Measurements from ENCODE around the gene SLC36A4.

DNA sequence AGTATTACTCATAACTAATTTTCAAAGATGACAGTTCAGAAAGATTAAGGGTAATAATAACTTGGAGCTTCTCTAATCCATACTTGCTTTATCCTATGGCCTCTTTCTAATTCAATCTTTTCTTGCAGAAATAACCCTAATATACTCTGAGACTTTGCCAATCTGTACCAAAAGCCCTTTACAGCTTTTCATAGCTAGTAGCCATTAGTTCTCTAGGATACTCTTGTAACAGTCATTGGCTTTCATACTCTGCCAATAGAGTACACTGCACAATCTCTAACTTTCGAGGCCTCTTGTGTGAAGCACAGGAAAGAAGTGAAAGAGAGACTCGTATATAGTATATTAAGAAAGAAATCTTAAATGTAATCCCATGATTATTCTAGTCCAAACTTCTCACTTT, 38.1 kb downstream of the SLC36A4 start:
- TF ChIP-seq EZH2phosphoT487 (IDR thresholded peaks at IDR 0.05; ENCODE audit: borderline replicate concordance, low read depth, low read length), result no peak
- TF ChIP-seq, protein P1, sequence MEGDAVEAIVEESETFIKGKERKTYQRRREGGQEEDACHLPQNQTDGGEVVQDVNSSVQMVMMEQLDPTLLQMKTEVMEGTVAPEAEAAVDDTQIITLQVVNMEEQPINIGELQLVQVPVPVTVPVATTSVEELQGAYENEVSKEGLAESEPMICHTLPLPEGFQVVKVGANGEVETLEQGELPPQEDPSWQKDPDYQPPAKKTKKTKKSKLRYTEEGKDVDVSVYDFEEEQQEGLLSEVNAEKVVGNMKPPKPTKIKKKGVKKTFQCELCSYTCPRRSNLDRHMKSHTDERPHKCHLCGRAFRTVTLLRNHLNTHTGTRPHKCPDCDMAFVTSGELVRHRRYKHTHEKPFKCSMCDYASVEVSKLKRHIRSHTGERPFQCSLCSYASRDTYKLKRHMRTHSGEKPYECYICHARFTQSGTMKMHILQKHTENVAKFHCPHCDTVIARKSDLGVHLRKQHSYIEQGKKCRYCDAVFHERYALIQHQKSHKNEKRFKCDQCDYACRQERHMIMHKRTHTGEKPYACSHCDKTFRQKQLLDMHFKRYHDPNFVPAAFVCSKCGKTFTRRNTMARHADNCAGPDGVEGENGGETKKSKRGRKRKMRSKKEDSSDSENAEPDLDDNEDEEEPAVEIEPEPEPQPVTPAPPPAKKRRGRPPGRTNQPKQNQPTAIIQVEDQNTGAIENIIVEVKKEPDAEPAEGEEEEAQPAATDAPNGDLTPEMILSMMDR (conservative IDR thresholded peaks at IDR 0.05; ENCODE audit: low read length), result no peak

Data from OCI-LY7 (cell line).